Activated T-helper 1 cell treated with Interleukin-2 at 50 U/mL for 16 hours (primary cell): ENCODE measurements around the gene SOWAHA.
A peak's percentile ranks its signal among the peaks of the same experiment; 100 is the strongest.

Experiments used
- DNase-seq: peaks from one replicate; pipeline ENCODE4 v3.0.0-alpha.2; 2020; ENCODE audit warnings: low read depth

The SOWAHA gene

GRCh38 chr5:132808866-132809265 is 4.2 kb upstream of the SOWAHA start:
- no peak for DNase-seq

GRCh38 chr5:132810605-132811004 is 2.5 kb upstream of the SOWAHA start:
- DNase-seq: no peak

GRCh38 chr5:132812123-132812765 is 858 bp upstream of the SOWAHA start:
- no peak for DNase-seq

DNA sequence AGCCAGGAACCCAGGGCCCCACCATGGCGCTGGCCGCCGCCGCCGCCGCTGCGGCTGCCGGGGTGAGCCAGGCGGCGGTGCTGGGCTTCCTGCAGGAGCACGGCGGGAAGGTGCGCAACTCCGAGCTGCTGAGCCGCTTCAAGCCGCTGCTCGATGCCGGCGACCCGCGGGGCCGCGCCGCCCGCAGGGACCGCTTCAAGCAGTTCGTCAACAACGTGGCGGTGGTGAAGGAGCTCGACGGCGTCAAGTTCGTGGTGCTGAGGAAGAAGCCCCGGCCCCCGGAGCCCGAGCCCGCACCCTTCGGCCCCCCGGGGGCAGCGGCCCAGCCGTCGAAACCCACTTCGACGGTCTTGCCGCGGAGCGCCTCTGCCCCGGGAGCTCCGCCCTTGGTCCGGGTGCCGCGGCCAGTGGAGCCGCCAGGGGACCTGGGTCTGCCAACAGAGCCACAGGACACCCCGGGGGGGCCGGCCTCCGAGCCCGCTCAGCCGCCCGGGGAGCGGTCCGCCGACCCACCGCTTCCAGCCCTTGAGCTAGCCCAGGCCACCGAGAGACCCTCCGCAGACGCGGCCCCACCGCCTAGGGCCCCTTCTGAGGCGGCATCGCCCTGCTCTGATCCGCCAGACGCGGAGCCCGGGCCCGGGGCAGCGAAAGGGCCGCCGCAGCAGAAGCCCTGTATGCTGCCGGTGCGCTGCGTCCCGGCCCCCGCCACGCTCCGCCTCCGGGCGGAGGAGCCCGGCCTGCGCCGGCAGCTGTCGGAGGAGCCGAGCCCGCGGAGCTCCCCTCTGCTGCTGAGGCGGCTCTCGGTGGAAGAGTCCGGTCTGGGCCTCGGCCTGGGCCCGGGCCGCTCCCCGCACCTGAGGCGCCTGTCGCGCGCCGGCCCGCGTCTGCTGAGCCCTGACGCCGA is 749 bp downstream of the SOWAHA start:
- DNase-seq: no peak

DNA sequence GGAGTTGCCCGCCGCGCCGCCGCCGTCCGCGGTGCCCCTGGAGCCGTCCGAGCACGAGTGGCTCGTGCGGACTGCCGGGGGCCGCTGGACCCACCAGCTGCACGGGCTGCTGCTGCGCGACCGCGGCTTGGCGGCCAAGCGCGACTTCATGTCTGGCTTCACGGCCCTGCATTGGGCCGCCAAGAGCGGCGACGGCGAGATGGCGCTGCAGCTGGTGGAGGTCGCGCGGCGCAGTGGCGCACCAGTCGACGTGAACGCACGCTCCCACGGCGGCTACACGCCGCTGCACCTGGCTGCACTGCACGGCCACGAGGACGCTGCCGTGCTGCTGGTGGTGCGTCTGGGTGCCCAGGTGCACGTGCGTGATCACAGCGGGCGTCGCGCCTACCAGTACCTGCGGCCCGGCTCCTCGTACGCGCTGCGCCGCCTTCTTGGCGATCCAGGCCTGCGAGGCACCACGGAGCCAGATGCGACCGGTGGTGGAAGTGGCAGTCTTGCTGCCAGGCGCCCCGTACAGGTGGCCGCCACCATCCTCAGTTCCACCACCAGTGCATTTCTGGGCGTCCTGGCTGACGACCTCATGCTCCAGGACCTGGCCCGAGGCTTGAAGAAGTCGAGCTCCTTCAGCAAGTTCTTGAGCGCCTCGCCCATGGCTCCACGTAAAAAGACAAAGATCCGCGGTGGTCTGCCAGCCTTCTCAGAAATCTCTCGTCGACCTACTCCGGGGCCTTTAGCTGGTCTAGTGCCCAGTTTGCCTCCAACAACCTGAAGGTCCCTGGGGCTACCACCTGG is 1.6 kb downstream of the SOWAHA start:
- no peak for DNase-seq

GRCh38 chr5:132815454-132815853 is 2.4 kb downstream of the SOWAHA start:
- no peak for DNase-seq

- DNase-seq: no peak
These were observed 3.0 kb downstream of the SOWAHA start for GRCh38 chr5:132816083-132816482.

GRCh38 chr5:132816554-132816953 is 3.5 kb downstream of the SOWAHA start:
- no peak for DNase-seq

DNA sequence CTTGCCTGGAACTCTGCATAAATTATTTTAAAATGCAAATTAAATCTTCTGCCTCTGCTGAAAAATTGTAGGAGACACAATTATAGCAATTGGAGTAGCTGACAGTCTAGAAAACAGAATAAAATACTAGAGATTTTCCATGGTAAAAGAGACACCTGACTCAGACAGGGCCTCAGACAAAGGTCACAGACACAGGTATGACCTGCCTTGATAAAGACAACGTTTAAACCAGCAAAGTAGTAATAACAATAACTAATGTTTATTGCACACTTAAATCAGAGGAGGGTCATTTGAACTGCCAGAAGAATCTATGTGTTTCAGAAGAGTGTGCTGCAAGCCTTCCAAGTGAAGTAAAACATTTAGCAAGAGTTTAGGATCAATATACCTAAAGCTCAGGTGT is 3.9 kb downstream of the SOWAHA start:
- DNase-seq: no peak

- DNase-seq: no peak
These were observed 6.4 kb downstream of the SOWAHA start for GRCh38 chr5:132819468-132819867.

DNA sequence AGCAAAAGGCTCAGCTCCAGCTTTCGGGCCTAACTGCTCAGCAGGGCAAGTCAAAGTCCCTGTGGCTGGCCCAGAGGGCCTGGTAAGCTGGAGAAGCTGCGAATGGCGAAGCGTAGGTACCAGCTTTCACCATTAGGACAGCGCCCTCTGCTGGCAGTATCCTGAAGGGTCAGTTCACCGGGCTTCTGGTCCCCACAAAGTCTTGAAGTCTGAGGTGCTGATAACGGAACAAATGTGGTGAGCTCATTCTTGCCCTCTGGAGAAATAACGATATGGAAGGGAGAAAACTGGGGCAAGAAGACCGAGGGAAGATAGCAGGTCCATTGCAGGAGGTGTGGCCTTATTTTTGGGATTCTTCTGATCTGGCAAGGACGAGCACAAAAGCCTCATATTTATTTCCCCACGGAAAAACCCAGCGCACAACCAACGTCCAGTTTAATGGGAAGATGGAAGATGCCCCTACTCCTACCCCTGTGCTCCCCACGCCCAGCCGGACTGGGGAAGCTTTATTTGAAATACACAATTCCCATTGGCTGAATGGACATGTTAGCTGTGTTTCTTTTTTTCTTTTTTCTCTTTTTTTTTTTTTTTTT is 7.2 kb downstream of the SOWAHA start:
- peak; percentile 75 for DNase-seq

- DNase-seq: no peak
These were observed 8.2 kb downstream of the SOWAHA start for GRCh38 chr5:132821350-132821749.

DNA sequence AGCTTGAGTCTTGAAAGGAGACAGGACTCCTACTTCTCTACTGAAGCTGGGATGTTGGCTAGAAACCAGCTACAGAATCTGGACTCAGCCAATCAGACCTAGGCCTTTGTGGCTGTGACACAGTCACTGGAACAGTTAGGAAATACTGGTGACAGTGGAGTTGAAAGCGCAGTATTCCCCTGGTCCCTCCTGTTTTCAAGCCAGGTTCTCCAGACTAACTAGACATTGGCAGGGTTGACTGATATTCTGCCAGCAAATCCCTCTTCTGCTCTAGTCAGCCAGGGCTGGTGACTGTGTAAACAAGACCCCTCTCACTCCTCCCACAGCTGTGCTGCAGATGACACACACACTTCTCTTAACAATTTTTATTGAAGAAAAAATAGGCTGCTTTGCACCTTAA is 8.7 kb downstream of the SOWAHA start:
- DNase-seq: no peak

- DNase-seq: no peak
These were observed 9.8 kb downstream of the SOWAHA start for GRCh38 chr5:132822650-132823480.

DNA sequence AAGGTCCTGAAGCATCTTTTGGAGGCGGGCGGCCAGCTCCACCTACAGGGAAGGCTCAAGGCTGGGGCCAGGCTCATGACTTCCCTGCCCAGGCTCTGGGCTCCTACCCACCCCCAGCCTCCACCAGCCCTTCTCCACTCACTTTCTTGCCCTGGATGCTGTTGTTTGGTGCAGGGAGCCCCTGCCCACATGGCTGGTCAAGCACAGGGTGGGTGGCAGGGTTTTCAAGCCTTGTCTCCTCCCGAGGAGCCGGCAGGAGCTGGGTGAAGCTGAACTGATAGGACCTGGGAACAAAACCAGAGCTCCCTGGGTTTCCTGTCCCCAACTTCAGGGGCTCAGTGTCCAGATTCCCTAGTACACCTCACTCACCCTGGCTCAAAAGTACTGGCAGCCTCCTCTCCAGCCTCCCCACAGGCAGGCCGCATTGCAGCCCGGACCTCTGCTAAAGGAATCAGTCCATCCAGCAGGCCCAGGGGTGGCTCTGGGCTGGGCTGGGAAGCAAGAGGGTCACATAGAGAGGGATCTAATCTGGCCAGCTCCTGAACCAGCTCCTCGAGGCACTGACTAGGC is 10.5 kb downstream of the SOWAHA start:
- no peak for DNase-seq

- DNase-seq: no peak
These were observed 11.3 kb downstream of the SOWAHA start for GRCh38 chr5:132824426-132824825.

DNA sequence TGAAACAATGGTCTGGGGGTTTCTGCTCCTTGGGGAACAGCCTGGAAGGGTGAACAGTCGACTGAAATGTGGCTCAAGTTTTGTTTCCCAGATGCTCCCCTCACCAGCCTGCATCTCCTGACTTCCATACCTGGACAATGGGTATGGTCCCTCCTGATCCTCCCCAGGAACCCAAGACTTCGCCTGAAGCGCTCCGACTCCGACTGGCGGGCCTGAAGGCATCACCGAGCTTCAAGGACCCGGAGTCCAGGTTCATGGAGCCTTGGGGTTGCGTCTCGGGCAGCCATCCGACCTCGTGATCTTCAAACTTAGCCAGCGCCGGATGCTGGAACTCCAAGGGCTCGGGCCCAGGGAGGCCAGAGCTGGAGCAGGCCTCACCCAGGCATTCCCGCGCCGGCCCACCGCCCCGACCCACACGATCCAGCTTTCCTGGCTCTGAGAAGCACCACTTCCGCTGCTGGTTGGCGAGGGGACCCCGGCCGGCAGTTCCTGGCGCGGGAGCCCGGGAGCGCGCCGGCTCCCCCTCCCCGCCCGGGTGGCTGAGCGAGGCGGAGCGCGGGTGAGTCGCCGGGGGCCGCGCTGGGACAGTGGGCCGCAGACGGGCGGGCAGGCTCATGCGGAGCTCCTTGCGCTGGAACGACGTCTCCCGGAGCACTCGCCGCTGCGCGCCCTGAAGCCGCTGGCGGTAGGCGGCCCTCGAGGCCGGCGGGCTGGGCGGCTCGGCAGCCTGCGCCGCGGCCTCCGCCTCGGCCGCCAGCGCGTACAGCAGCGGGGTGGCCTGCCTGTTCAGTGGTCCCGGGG is 12.1 kb downstream of the SOWAHA start:
- no peak for DNase-seq

GRCh38 chr5:132825834-132826391 is 12.8 kb downstream of the SOWAHA start:
- DNase-seq: no peak

GRCh38 chr5:132826424-132827082 is 13.5 kb downstream of the SOWAHA start:
- no peak for DNase-seq
